Measurements from ENCODE around the gene CCND1.

Gene CCND1

DNA sequence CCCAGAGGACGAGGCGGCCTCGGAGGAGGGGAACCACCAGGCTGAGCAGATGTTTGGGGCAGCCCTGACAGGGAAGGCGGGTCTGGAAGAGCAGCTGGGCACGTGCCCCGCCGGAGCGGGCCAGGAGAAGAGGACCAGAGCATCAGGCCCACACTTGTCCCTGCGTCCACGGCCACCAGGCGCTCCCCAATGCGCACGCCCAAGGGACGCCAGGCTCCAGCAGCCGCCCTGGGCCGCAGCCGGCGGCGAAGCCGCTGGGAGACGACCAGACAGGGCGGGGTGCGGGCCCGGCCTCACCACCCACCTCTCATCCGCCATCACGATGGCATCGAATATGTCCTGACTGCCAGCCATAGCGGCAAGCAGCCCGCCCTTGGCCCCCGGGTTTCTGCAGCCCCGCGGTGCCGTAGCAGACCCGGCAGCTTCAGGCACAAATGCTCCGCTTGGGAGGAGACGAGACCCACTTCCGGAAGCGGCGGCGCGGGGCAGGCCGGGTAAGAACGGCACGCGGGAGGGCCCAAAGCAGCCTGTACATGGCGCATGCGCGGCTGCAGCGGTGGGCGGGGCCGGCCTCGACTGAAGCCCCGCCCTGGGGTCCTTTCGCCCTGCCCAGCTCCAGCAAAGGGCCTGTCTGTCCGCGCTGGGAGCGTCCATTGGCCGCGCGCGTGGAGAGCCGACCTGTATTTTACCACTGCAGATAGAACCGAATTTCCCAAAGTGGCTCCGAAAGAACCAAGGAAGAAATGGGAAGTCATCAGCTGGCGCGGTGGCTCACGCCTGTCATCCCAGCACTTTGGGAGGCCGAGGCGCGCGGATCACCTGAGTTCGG, 34.1 kb downstream of the CCND1 start, which contains the start of gene LTO1:
TSS of gene LTO1 (minus strand) at position 468 of the 829 bp plus-strand sequence. CDS start at position 354, 114 bp downstream.
- no peak within 1 kb of the TSS for H2BK120ac ChIP-seq (ENCODE audit: low read depth, low read length)
- no peak within 1 kb of the TSS for H3K27ac ChIP-seq (replicated peaks; ENCODE audit: low read length)
- H3K27me3 ChIP-seq (ENCODE audit: control insufficient read depth in 3 of 3, insufficient read depth in 3 of 3, low read depth in 1 of 3, low read length in 3 of 3) = no peaks in the 10 kb centered on the region
- H4K91ac ChIP-seq (ENCODE audit: low read depth, low read length, poor library complexity) = no peak within 1 kb of the TSS
- H3K23ac ChIP-seq (ENCODE audit: low read depth, low read length, poor library complexity) = peak within 1 kb of the TSS; percentile 93
- H2BK5ac ChIP-seq (ENCODE audit: low read length) = peak within 1 kb of the TSS; percentile 94
- DNase-seq (ENCODE audit: low spot score) = peak; percentile 92
- H2BK15ac ChIP-seq (ENCODE audit: low read length) = peak within 1 kb of the TSS; percentile 75
- H2BK12ac ChIP-seq (ENCODE audit: low read length) = peak within 1 kb of the TSS; percentile 46
- peak within 1 kb of the TSS; percentile 89 for H2AFZ ChIP-seq (ENCODE audit: low read length)
- peak within 1 kb of the TSS; percentile 81 to 95 for H3K4me3 ChIP-seq (ENCODE audit: low read length in 2 of 2)
- H3K9ac ChIP-seq (ENCODE audit: low read depth, low read length, poor library complexity) = peak within 1 kb of the TSS; percentile 100
- peak within 1 kb of the TSS; percentile 94 for H3K18ac ChIP-seq (ENCODE audit: low read length)
- no peaks in the 10 kb centered on the region for H3K9me3 ChIP-seq (replicated peaks in 1 of 2; ENCODE audit: control insufficient read depth in 2 of 2, insufficient read depth in 1 of 2, low read depth in 1 of 2, low read length in 2 of 2)
- H3K4ac ChIP-seq (ENCODE audit: low read length) = peak within 1 kb of the TSS; percentile 93
- H2AK5ac ChIP-seq (ENCODE audit: low read depth, low read length) = peak within 1 kb of the TSS; percentile 97
- H3K79me1 ChIP-seq (ENCODE audit: low read depth, low read length) = peaks cover 5% of the 10 kb centered on the region
- peak within 1 kb of the TSS; percentile 86 for H3K4me2 ChIP-seq (ENCODE audit: insufficient read depth, low read length, poor library complexity, severe bottlenecking)
- H3K14ac ChIP-seq (ENCODE audit: low read length) = peak within 1 kb of the TSS; percentile 97
- peak within 1 kb of the TSS; percentile 56 for H4K8ac ChIP-seq (ENCODE audit: low read depth, low read length)
- peaks cover 5 to 6% of the 10 kb centered on the region in 2 donors for H3K4me1 ChIP-seq (ENCODE audit: control insufficient read depth in 2 of 2, insufficient read depth in 1 of 2, low read depth in 1 of 2, low read length in 2 of 2)
- H3K36me3 ChIP-seq (replicated peaks in 1 of 2; ENCODE audit: control insufficient read depth in 2 of 2, insufficient read depth in 2 of 2, low read length in 2 of 2) = peaks cover 8 to 31% of the 10 kb centered on the region in 2 donors
- WGBS, 2 donors (ENCODE audit: extremely low coverage in 2 of 2, insufficient read length in 2 of 2, insufficient replicate concordance in 1 of 2) = no CpG with 5 or more reads among the region's 72 CpGs

DNA sequence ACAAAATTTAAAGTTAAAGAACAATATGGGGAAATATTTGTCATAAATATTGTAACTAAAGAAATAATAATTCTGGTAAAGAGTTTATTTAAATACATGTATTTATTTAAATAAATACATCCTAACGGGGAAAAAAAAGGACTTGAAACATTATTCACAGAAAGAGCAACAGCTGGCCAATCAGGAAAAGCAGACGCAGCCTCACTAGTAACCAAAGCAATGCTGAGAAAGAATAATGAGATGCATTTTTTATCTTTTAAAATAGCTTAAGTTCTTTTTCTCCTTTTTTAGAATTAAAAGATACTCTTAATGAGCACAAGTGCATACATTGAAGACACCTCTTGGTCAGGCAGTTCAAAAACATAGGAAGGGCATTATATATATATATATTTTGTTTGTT, 36.8 kb downstream of the CCND1 start:
- Histone ChIP-seq H2BK120ac (ENCODE audit: low read depth, low read length) (no peak overlapping the region), H3K4ac (ENCODE audit: low read length) (no peak overlapping the region), H4K8ac (ENCODE audit: low read depth, low read length) (no peak overlapping the region), H2BK12ac (ENCODE audit: low read length) (no peak overlapping the region), H3K4me1 (ENCODE audit: control insufficient read depth in 2 of 2, insufficient read depth in 1 of 2, low read depth in 1 of 2, low read length in 2 of 2) (peaks cover 5 to 8% of the 10 kb centered on the region in 2 donors), H3K23ac (ENCODE audit: low read depth, low read length, poor library complexity) (no peak overlapping the region), H3K9ac (ENCODE audit: low read depth, low read length, poor library complexity) (no peak overlapping the region), H3K79me1 (ENCODE audit: low read depth, low read length) (peaks cover 5% of the 10 kb centered on the region), H3K36me3 (replicated peaks in 1 of 2; ENCODE audit: control insufficient read depth in 2 of 2, insufficient read depth in 2 of 2, low read length in 2 of 2) (peaks cover 0 to 8% of the 10 kb centered on the region in 2 donors), H3K4me2 (ENCODE audit: insufficient read depth, low read length, poor library complexity, severe bottlenecking) (no peak overlapping the region), H4K91ac (ENCODE audit: low read depth, low read length, poor library complexity) (no peak overlapping the region), H2BK15ac (ENCODE audit: low read length) (no peak overlapping the region), H2AK5ac (ENCODE audit: low read depth, low read length) (no peak overlapping the region), H3K9me3 (replicated peaks in 1 of 2; ENCODE audit: control insufficient read depth in 2 of 2, insufficient read depth in 1 of 2, low read depth in 1 of 2, low read length in 2 of 2) (peaks cover 0 to 3% of the 10 kb centered on the region in 2 donors), H3K14ac (ENCODE audit: low read length) (no peak overlapping the region), H2AFZ (ENCODE audit: low read length) (no peak overlapping the region), H3K18ac (ENCODE audit: low read length) (no peak overlapping the region), H3K27ac (replicated peaks; ENCODE audit: low read length) (no peak overlapping the region), H3K27me3 (ENCODE audit: control insufficient read depth in 3 of 3, insufficient read depth in 3 of 3, low read depth in 1 of 3, low read length in 3 of 3) (peaks cover 0 to 5% (median 3%) of the 10 kb centered on the region in 3 experiments), H3K4me3 (ENCODE audit: low read length in 2 of 2) (no peak overlapping the region), H2BK5ac (ENCODE audit: low read length) (no peak overlapping the region)
- no CpG with 5 or more reads among the region's 2 CpGs for WGBS, 2 donors (ENCODE audit: extremely low coverage in 2 of 2, insufficient read length in 2 of 2, insufficient replicate concordance in 1 of 2)
- no peak for DNase-seq (ENCODE audit: low spot score)

DNA sequence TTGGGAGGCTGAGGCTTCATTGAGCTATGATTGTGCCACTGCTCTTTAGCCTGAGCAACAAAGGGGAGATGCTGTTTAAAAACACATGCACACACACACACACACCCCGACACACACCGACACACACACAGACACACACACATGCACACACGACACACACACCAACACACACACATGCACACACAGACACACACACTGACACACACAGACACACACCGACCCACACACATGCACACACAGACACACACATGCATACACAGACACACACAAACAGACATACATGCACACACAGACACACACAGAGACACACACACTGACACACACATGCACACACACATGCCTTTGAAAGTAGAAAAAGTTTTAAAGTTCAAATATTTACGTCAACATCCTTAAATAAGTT, 39.7 kb downstream of the CCND1 start:
- H3K9ac ChIP-seq (ENCODE audit: low read depth, low read length, poor library complexity) = peak overlapping the region; percentile 66
- peak overlapping the region; percentile 75 for H3K23ac ChIP-seq (ENCODE audit: low read depth, low read length, poor library complexity)
- no peak overlapping the region for H4K91ac ChIP-seq (ENCODE audit: low read depth, low read length, poor library complexity)
- no peaks in the 10 kb centered on the region for H3K79me1 ChIP-seq (ENCODE audit: low read depth, low read length)
- H2AK5ac ChIP-seq (ENCODE audit: low read depth, low read length) = no peak overlapping the region
- peaks cover 0 to 2% of the 10 kb centered on the region in 2 donors for H3K4me1 ChIP-seq (ENCODE audit: control insufficient read depth in 2 of 2, insufficient read depth in 1 of 2, low read depth in 1 of 2, low read length in 2 of 2)
- peak overlapping the region; percentile 20 for H4K8ac ChIP-seq (ENCODE audit: low read depth, low read length)
- peaks cover 0 to 3% of the 10 kb centered on the region in 2 donors for H3K9me3 ChIP-seq (replicated peaks in 1 of 2; ENCODE audit: control insufficient read depth in 2 of 2, insufficient read depth in 1 of 2, low read depth in 1 of 2, low read length in 2 of 2)
- H2BK12ac ChIP-seq (ENCODE audit: low read length) = no peak overlapping the region
- H3K27ac ChIP-seq (replicated peaks; ENCODE audit: low read length) = no peak overlapping the region
- peak overlapping the region in 1 of 2 donors; percentile 61 for H3K4me3 ChIP-seq (ENCODE audit: low read length in 2 of 2)
- DNase-seq (ENCODE audit: low spot score) = no peak
- H3K4me2 ChIP-seq (ENCODE audit: insufficient read depth, low read length, poor library complexity, severe bottlenecking) = no peak overlapping the region
- WGBS, 2 donors (ENCODE audit: extremely low coverage in 2 of 2, insufficient read length in 2 of 2, insufficient replicate concordance in 1 of 2) = no CpG with 5 or more reads among the region's 5 CpGs
- H2BK120ac ChIP-seq (ENCODE audit: low read depth, low read length) = no peak overlapping the region
- H2BK15ac ChIP-seq (ENCODE audit: low read length) = no peak overlapping the region
- H2AFZ ChIP-seq (ENCODE audit: low read length) = no peak overlapping the region
- H3K4ac ChIP-seq (ENCODE audit: low read length) = peak overlapping the region; percentile 97
- H2BK5ac ChIP-seq (ENCODE audit: low read length) = no peak overlapping the region
- no peak overlapping the region for H3K18ac ChIP-seq (ENCODE audit: low read length)
- H3K36me3 ChIP-seq (replicated peaks in 1 of 2; ENCODE audit: control insufficient read depth in 2 of 2, insufficient read depth in 2 of 2, low read length in 2 of 2) = no peaks in the 10 kb centered on the region
- peaks cover 0 to 14% (median 7%) of the 10 kb centered on the region in 3 experiments for H3K27me3 ChIP-seq (ENCODE audit: control insufficient read depth in 3 of 3, insufficient read depth in 3 of 3, low read depth in 1 of 3, low read length in 3 of 3)
- H3K14ac ChIP-seq (ENCODE audit: low read length) = peak overlapping the region; percentile 64

DNA sequence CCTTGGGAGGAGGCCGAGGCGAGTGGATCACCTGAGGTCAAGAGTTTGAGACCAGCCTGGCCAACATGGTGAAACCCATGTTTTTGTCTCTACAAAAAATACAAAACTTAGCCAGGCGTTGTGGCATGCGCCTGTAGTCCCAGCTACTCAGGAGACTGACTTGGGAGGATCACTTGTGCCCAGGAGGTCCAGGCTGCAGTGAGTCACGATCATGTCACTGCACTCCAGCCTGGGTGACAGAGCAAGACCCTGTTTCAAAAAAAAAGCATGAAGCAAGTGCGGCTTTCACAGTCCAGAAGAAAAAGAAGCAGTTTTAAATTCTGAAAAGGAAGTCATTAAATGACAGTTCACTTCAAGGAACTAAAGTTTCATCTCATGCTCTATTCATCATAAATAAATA, 41.3 kb downstream of the CCND1 start:
- no peak overlapping the region for H3K4ac ChIP-seq (ENCODE audit: low read length)
- DNase-seq (ENCODE audit: low spot score) = no peak
- no peak overlapping the region for H4K91ac ChIP-seq (ENCODE audit: low read depth, low read length, poor library complexity)
- no peak overlapping the region for H2BK15ac ChIP-seq (ENCODE audit: low read length)
- H4K8ac ChIP-seq (ENCODE audit: low read depth, low read length) = no peak overlapping the region
- no peak overlapping the region for H3K18ac ChIP-seq (ENCODE audit: low read length)
- H3K36me3 ChIP-seq (replicated peaks in 1 of 2; ENCODE audit: control insufficient read depth in 2 of 2, insufficient read depth in 2 of 2, low read length in 2 of 2) = no peaks in the 10 kb centered on the region
- H3K4me3 ChIP-seq (ENCODE audit: low read length in 2 of 2) = no peak overlapping the region
- H3K27ac ChIP-seq (replicated peaks; ENCODE audit: low read length) = no peak overlapping the region
- H3K9me3 ChIP-seq (replicated peaks in 1 of 2; ENCODE audit: control insufficient read depth in 2 of 2, insufficient read depth in 1 of 2, low read depth in 1 of 2, low read length in 2 of 2) = peaks cover 0 to 3% of the 10 kb centered on the region in 2 donors
- H3K27me3 ChIP-seq (ENCODE audit: control insufficient read depth in 3 of 3, insufficient read depth in 3 of 3, low read depth in 1 of 3, low read length in 3 of 3) = peaks cover 0 to 14% (median 8%) of the 10 kb centered on the region in 3 experiments
- no peak overlapping the region for H2BK120ac ChIP-seq (ENCODE audit: low read depth, low read length)
- H3K14ac ChIP-seq (ENCODE audit: low read length) = no peak overlapping the region
- no peak overlapping the region for H3K23ac ChIP-seq (ENCODE audit: low read depth, low read length, poor library complexity)
- no peak overlapping the region for H2BK12ac ChIP-seq (ENCODE audit: low read length)
- H3K79me1 ChIP-seq (ENCODE audit: low read depth, low read length) = no peaks in the 10 kb centered on the region
- no peak overlapping the region for H2AK5ac ChIP-seq (ENCODE audit: low read depth, low read length)
- no CpG with 5 or more reads among the region's 6 CpGs for WGBS, 2 donors (ENCODE audit: extremely low coverage in 2 of 2, insufficient read length in 2 of 2, insufficient replicate concordance in 1 of 2)
- H3K9ac ChIP-seq (ENCODE audit: low read depth, low read length, poor library complexity) = no peak overlapping the region
- peaks cover 0 to 2% of the 10 kb centered on the region in 2 donors for H3K4me1 ChIP-seq (ENCODE audit: control insufficient read depth in 2 of 2, insufficient read depth in 1 of 2, low read depth in 1 of 2, low read length in 2 of 2)
- H2AFZ ChIP-seq (ENCODE audit: low read length) = no peak overlapping the region
- no peak overlapping the region for H2BK5ac ChIP-seq (ENCODE audit: low read length)
- no peak overlapping the region for H3K4me2 ChIP-seq (ENCODE audit: insufficient read depth, low read length, poor library complexity, severe bottlenecking)

Measured in neuronal stem cell (in vitro differentiated cells).